IMR-90 (cell line): ENCODE data around the gene JADE2.

Source experiments
- BHLHE40 ChIP-seq: fragments of 150-350 bp; IDR thresholded peaks from 2 replicates; pipeline ENCODE4 v1.6.1; 2016; ENCODE audit warnings: mild to moderate bottlenecking, low read depth, low read length
- CEBPB ChIP-seq: IDR thresholded peaks from 2 replicates; pipeline ENCODE4 v1.6.1; 2012; ENCODE audit warnings: low read depth, low read length, improper control_type of control experiment
- MAFK ChIP-seq: IDR thresholded peaks from 2 replicates; pipeline ENCODE4 v1.6.1; 2012; ENCODE audit warnings: low read depth, low read length, improper control_type of control experiment
- MXI1 ChIP-seq: IDR thresholded peaks from 2 replicates; pipeline ENCODE4 v1.6.1; 2012; ENCODE audit warnings: low read depth, mild to moderate bottlenecking, low read length, moderate library complexity, borderline replicate concordance
- POLR2A ChIP-seq: IDR thresholded peaks from 2 replicates; pipeline ENCODE4 v1.6.1; 2012; ENCODE audit warnings: mild to moderate bottlenecking, low read depth, low read length
- RCOR1 ChIP-seq: IDR thresholded peaks from 2 replicates; pipeline ENCODE4 v1.6.1; 2012; ENCODE audit warnings: mild to moderate bottlenecking, low read length, improper control_type of control experiment; ENCODE audit not compliant: insufficient replicate concordance
- RFX5 ChIP-seq: IDR thresholded peaks from 2 replicates; pipeline ENCODE4 v1.8.0; 2012; ENCODE audit warnings: low read depth, mild to moderate bottlenecking, low read length, moderate library complexity
- SMC3 ChIP-seq: fragments of 150-350 bp; IDR thresholded peaks from 2 replicates; pipeline ENCODE4 v1.6.1; 2016; ENCODE audit warnings: low read depth, mild to moderate bottlenecking, antibody characterized with exemption, low read length, moderate library complexity
- TF ChIP-seq, protein P1 (sequence below): conservative IDR thresholded peaks from 2 replicates; pipeline ENCODE4 v1.5.1; 2012; ENCODE audit warnings: mild to moderate bottlenecking, low read depth, low read length, improper control_type of control experiment
- TF ChIP-seq, protein P2 (sequence below): fragments of 150-350 bp; IDR thresholded peaks from 2 replicates; pipeline ENCODE4 v1.6.1; 2017; ENCODE audit warnings: mild to moderate bottlenecking, antibody characterized with exemption, low read length, low read depth
- TF ChIP-seq, protein P3 (sequence below): fragments of 150-350 bp; IDR thresholded peaks from 2 replicates; pipeline ENCODE4 v1.6.1; 2016; ENCODE audit warnings: low read depth, mild to moderate bottlenecking, low read length, moderate library complexity, borderline replicate concordance

DNA sequence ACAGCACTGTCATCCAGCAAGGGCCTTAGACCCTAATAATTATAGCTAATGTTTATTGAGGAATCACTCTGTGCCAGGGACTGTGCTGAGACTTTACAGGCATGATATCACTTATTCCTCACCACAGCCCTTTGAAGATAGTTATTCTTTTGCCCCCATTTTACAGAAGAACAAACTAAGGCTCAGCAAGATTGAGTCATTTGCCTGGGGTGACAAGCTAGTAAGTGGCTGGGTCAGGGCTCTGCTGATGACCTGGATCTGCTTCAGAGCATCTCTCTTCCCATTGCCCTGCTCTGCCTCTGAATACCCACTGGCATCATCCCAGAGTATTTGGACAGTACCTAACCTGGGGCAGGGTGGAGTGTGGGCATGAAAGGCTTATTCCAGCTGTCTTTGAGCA is 11.8 kb downstream of the JADE2 start:
- TF ChIP-seq RCOR1 (no peak), SMC3 (no peak), POLR2A (no peak), RFX5 (no peak), BHLHE40 (no peak), CEBPB (no peak), MAFK (no peak), MXI1 (no peak)
- TF ChIP-seq, protein P1, sequence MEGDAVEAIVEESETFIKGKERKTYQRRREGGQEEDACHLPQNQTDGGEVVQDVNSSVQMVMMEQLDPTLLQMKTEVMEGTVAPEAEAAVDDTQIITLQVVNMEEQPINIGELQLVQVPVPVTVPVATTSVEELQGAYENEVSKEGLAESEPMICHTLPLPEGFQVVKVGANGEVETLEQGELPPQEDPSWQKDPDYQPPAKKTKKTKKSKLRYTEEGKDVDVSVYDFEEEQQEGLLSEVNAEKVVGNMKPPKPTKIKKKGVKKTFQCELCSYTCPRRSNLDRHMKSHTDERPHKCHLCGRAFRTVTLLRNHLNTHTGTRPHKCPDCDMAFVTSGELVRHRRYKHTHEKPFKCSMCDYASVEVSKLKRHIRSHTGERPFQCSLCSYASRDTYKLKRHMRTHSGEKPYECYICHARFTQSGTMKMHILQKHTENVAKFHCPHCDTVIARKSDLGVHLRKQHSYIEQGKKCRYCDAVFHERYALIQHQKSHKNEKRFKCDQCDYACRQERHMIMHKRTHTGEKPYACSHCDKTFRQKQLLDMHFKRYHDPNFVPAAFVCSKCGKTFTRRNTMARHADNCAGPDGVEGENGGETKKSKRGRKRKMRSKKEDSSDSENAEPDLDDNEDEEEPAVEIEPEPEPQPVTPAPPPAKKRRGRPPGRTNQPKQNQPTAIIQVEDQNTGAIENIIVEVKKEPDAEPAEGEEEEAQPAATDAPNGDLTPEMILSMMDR, result no peak
- TF ChIP-seq, protein P2, sequence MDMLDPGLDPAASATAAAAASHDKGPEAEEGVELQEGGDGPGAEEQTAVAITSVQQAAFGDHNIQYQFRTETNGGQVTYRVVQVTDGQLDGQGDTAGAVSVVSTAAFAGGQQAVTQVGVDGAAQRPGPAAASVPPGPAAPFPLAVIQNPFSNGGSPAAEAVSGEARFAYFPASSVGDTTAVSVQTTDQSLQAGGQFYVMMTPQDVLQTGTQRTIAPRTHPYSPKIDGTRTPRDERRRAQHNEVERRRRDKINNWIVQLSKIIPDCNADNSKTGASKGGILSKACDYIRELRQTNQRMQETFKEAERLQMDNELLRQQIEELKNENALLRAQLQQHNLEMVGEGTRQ, result no peak
- TF ChIP-seq, protein P3, sequence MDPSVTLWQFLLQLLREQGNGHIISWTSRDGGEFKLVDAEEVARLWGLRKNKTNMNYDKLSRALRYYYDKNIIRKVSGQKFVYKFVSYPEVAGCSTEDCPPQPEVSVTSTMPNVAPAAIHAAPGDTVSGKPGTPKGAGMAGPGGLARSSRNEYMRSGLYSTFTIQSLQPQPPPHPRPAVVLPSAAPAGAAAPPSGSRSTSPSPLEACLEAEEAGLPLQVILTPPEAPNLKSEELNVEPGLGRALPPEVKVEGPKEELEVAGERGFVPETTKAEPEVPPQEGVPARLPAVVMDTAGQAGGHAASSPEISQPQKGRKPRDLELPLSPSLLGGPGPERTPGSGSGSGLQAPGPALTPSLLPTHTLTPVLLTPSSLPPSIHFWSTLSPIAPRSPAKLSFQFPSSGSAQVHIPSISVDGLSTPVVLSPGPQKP, result no peak
